Activated CD8-positive, alpha-beta memory T cell treated with anti-CD3 and anti-CD28 coated beads, Interleukin-2, amount 50 U/mL, for 48 hours (primary cell): Measurements from ENCODE around the gene WDR7.

ENCODE experiments used
- DNase-seq: peaks from one replicate; pipeline ENCODE4 v3.0.0-alpha.2; 2020

WDR7 gene

DNA sequence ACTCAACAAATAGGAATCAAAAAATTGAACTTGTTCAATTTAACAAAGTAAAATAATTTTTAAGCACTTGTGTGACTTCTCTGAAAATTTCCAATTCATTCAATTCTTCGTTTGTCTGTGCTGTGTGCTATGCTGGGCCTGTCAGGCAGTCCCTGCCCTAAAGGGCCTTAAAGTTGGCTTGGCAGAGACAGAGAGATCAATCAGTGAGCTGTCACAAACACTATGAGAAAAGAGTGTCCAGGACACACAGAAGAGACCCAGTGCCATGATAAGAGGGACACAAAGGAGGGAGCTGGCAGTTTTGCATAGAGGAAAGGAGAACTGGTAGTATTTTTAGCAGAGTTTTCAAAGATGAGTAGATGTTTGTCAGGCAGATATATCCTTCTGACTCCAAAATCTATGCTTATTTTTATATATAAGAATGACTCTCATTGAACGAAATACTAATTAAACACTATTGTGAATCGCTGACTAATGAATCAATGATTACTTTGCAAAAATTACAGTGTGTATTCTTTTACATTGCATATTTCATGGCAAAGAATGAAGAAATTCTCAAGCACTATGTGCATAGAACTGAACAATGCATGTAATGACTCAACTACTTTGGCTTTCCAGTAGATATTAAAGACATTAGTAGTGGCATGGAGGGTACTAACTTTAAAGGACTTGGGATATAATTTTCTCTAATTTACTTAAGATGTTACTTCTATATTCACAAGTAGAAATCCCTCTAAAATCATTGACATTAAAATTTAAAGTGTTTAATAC is 302.5 kb downstream of the WDR7 start:
- DNase-seq = no peak

DNA sequence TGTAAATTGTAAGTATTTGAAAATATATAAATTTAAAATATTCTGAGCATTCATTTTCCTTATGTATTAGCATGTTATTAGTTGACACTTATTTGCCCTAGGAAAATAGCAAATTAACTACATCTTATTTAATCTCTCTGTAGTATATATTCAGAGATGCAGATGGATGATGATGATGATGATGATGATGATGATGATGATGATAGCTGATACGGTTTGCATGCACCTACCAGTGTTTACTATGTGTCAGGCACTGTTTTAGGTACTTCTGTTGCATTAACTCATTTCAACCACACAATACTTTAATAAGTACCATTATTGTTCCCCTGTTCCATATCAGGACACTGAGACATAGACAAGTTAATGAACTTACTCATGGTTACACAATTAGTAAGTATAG is 304.3 kb downstream of the WDR7 start:
- no peak for DNase-seq

DNA sequence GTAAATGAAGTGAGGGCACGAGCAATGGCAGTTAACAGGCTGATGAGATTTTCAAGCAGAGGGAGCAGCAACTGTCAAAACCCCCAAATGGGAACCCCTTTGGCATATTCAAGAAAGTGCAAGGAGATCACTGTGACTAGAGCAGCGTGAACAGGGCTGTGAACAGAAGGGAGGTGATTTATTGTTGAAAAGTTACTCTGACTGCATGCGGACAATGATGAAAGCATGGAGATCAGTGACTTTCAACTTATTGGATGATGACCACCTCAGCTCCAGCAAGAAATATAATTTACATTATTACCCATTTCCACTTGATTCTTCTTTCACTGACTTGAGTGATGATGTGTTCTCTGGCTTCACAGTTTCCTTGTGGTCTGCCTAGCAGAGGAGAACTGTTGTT is 308.0 kb downstream of the WDR7 start:
- no peak for DNase-seq

DNA sequence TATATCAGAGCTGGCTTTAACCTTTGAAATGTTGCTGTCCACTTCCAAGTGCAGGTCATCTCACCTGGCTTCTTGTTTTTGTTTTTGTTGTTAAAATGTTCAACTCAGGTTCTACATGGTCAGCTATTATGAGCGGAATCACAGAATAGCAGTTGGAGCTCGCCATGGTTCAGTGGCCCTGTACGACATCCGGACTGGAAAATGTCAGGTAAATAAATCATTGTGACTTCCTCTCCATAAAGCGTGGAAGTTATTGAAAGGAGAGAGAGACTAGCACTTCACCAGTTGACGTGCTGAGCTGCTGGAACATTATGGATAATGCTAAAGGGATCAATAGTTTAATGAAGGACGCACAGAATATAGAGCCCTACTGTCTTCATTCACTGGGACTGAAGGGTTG is 311.2 kb downstream of the WDR7 start:
- DNase-seq = no peak

DNA sequence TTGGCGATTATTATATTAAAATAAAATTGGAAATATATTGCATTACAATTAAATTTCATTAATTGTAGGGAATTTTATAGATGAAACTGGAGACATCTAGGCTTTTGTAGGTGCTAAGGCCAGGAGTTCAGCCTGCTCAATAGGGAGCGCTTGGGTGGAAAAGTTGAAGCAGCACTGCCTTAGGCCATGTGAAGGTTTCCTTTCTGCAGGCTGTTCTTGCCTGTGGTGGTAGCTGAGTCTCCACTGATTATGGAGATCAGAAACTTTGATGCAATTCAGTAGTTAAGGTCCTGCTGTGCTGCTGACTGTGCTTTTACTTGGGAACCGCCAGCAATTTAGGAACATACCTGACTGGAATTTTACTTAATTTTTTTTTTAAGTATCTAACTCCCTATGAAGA is 315.9 kb downstream of the WDR7 start:
- DNase-seq = no peak

DNA sequence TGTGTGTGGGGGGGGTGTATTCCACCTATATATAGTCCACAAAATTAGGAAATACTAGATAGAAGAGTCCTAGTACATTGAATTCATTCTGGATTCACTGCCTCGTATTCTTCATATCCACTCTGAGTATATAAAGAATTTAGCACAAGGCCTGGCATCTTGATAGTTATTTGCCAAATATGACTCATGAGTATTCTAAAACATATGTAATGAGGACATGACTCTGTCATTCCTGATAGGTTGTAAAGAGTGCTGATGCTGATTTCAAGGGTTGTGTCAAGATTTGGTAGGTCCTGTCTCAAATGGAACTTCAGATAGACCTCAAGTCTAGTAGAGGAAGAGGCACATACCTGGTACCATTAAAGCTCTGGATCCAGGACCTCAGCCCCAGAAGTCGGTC is 322.3 kb downstream of the WDR7 start:
- no peak for DNase-seq

DNA sequence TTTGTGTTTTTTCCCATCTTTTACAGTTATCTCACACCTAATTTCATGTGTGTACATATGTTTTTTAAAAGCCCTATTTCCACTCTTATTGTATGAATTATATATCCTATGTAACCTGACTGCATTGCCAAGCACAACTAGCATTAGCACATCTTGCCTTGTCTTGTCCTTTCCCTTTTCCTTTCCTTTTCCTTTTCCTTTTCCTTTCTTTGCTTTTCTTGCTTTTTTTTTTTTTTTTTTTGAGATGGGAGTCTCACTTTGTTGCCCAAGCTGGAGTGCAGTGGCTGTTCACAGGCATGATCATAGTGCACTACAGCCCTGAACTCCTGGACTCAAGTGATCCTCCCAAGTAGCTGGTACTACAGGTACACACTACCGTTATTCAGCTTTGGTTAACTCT is 323.0 kb downstream of the WDR7 start:
- no peak for DNase-seq

DNA sequence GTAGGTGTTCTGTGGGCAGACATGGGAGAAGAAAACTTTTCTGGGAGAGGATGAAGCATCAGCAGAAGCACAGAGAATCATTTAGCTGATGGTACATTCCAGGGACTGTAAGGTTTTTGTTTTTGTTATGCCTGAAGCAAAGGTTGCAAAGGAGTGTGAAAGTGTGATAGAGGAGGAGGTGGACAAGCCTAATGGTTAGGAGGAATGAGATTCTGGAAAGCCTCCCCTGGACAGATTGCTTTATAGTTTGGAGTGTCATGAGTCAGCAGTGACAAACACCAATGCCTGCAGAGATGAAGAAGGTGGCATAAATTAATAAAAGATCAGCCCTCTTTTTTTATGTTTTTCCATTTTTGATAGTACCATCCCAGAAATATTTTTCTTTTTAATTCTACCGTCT is 324.1 kb downstream of the WDR7 start:
- DNase-seq = no peak

DNA sequence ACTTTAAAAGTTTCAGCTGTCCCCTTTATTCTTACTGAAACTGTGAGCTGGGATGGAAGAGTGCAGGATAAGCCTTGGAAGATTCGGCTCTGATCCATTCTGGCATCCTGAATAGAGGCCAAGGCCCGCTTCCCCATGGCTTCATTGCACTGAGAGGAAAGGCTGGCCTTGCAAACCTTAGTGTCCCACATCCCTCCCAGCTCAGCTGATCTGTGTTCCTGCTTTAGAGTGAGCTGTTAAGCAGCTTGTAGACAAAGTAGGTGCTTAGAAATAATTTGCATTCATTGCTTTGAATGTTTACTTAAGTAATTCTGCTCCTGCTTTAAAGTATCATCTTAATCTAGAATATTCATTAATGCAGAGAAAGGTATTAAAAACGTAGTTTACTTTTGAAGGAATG is 326.1 kb downstream of the WDR7 start:
- DNase-seq = no peak

DNA sequence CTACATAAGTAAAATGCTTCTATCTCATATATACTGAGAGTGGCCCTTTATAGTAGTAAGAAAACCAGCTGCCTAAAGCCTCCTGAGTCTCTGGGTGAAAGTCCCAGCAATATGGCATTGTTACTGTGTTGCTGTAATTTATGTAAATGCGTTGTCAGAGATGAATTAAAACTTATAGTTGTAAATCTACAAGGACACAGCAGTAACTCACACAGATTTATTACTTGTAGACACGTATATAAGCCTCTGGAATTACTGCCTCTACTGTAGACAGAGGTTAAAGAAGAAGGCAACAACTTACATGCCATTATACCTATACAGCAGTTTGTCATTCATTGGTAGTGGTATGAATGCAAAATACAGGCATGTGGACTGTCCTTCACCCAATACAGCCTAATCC is 326.6 kb downstream of the WDR7 start:
- no peak for DNase-seq

DNA sequence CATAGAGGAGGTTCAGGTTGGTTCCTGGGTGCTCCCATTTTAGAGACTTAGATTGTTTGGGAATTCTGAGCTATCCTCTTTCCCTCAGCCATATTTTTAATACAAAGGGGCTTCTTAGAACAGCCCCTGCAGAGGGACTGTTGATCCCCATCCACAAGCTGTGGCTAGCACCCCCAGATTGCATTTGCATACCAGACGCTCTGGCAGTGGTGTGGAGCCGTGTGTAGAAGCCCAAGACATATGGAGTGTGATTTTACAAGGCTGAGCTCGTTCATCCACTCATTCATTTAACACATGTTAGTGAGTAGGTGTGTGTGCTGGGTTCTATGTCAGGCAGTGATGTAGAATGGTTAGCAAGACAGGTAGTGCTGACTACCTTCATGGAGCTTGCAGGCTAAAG is 329.0 kb downstream of the WDR7 start:
- DNase-seq = no peak

DNA sequence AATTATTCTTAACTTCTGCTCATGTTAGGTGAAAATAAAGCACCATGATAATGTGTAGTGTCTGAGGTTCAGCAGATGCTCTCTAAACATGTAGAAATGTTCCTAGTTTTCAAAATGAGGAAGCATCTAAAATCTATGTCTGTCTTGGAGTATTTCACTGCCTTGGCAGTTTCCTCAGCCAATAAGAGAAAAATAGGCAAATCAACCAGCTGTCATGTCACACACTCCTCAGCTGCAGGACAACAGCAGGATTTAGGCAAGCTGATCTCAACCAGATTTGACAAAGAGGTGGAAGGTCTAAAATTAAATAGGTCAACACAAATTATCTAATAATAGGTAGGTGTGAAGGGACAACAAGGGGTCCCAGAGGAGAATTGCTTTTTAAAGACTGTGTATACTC is 331.6 kb downstream of the WDR7 start:
- DNase-seq = no peak

DNA sequence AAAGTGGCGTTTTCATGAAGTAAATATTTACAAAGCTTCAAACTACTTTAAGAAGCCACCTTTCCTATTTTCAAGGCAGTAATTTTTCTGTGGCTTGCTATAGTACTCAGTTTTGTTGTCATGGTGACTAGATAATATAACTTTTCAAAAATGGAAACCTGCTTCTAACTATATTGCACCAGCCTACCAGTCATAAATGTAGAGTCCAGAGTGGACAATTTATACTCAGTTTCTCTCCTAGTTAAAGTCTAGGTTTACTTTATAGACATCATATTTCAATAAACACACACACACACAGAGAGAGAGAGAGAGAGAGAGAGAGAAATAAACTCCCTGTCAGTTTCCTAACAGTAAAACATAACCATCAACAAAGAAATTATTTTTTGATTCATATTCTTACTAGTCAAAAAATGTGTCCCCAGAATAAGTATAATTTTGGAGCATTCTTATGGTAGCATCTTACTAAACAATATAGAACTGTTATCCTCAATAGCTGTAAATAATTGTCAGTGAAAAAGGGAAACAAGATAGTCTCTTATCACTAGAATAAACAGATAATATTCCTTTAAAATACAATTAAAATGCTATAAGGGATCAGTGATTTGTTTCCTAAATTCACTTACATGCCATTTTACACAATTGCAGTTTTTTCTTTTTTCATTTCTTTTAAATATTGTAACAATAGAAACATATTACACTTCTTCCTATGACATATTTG is 332.3 kb downstream of the WDR7 start:
- no peak for DNase-seq

DNA sequence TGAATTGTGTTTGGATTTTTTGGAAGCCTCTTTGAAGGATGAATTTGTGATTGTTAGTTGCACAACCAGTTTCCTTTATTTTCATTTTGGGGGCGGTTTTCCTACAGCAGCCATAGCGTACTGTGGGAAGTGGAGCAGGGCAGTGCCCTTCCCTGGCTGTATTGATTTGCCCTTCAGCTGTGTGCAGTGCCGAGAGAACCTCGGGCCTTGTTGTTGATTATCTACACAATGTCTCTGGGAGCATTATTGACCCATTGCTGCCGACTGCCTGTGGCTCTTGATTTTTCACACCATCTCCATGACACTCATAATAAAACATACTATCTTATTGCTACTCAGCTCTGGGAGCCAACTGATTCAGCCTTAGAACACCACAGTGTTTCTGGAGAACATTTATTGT is 333.6 kb downstream of the WDR7 start:
- DNase-seq = no peak

DNA sequence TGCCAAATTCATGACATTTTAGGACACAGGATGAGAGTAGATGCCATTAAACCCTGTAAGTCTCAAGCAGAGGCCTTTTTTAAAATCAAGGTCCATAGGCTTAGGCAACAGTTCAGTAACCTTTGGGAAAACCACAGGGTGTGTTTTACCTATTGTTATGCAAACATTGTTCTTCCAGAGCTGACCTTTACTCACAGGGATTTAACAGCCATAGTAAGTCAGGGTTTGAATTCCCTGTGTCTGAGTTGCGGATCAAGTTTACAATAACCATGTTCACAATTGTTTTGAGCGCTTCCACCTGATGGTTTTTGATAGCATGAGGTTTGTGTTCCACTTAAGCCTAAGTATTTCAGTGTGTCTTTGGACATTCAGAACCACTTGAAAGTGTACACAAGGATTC is 335.7 kb downstream of the WDR7 start:
- DNase-seq = no peak

DNA sequence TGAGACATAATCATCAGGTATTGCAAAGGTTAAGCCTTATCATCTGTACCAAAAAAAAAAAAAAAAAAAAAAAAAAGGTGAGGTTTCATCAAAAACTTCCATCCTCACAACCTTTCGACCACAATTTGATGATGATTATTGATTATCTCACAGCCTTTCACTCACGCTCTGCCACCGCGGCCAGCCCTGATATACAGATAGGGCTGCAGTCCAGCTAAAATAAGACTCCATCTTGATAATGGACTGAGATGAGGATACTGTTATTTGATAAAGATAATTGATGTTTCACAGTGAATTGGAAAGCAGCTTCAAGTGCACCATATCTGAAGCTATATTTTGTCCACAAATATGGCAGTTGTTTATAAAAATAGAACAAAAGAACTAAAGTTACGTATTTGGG is 336.1 kb downstream of the WDR7 start:
- no peak for DNase-seq

DNA sequence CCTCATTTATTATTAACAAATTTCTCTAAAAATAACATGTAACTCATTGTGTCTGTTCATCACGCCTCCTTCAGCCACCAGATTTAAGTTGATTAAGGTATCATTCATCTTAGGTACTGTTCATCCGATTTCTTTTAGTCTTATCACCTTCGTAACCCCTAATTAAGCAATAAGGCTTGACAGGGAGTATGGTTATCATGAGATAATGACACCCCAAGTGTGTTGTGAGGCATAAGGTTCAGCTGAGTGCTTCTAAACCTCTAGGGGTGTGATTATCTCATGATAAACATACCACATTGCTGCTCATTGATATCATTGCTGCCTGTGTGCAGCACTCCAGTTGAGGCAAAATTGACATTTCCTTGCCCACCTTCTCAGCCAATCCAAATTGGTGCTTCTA is 336.9 kb downstream of the WDR7 start:
- DNase-seq = no peak

DNA sequence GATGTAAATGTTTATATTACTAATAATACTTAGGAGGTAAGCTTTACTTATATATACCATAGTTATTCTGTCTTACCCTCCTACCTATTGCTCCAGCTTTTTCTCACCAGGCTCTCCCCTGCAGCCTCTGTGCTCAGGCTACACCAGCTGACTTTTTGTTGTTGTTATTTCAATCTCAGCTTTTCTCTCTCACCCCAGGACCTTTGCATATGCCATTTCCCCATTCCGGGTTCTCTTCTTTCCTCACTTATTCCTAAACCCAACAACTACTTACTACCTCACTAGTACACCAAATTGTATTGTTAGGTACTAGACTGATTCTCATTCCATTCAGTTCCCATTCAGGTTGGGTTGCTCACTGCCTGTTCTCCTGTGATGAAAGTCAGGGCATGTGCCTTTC is 339.5 kb downstream of the WDR7 start:
- DNase-seq = no peak

DNA sequence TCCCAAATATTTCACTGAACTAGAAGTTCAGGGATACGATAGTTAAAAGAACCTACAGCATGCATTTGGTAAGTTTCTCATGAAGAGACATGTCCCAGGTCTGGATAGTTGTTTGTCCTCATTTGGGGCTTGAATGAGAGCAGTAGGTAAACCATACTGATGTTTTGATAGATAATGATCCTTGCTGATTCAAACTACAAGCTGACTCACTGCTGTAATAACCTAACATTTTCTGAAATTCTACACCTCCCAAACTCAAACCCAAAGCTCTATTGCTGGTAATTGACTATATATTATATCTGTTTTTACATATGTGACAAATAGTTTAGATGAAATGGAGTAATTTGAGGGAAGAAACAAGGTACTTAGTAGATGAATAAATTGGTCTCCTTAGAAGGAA is 341.6 kb downstream of the WDR7 start:
- no peak for DNase-seq

DNA sequence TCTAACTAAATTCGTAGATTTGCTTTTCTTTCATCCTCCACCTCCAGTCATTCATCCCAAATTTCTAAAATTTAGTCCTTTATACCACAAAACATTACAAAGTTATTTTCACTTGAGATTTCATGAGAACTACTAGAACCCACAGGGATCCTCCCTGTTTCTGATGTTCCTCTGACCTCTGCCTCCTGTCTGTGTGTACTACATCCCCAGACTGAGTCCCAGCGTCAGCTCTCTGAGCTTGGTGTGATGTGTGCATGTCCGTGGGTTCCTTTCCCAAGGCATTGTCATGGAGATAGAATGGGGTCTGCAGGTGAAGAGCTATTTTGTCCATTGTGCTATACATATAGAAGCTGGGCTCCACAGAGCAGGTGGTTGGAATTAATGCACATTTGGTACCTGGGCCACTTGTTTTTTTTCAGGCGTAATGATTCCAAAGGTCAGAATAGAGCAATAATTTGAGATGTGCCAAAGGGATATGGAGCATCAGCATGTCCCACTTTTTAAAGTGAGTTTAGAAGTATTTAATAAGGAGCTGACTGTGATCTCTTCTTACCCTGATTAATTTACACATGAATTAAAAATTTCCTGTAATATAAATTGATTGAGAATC is 344.5 kb downstream of the WDR7 start:
- no peak for DNase-seq

DNA sequence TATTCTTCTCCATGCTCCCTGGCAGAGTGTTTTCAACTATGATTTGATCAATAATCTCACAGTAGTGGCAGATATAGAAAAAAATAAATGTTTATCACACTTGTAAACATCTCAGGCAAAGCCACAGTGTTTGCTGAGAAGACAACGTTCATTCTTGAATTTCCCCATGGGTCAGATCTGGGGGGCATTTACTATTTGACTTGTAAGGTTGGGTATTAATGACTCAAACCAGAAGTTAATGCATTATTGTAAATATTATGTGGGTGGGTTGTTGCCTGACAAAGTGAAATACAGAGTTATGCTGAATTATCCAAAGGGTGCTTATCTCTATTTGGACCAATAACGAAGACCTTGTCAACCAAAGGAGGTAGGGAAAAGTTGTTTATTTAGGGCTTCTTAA is 346.0 kb downstream of the WDR7 start:
- no peak for DNase-seq

DNA sequence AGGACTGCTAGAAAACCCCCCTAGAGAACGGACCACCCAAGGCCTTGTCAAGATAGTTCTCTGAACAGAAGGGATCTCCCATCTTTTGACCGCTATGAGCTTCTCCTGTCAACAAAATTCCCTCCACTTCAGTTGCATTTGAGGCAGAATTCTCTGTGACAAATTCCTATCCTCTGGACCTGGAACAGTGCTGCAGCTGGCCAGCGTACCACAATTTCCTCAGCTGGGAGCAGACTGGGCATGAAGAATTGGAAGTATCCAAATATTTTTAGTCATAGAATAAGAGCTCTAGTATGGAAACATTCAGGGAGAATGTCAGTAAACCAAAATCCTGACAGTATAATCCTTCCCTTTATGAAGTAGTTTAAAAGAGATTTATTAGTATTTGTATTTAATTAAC is 348.7 kb downstream of the WDR7 start:
- DNase-seq = no peak

DNA sequence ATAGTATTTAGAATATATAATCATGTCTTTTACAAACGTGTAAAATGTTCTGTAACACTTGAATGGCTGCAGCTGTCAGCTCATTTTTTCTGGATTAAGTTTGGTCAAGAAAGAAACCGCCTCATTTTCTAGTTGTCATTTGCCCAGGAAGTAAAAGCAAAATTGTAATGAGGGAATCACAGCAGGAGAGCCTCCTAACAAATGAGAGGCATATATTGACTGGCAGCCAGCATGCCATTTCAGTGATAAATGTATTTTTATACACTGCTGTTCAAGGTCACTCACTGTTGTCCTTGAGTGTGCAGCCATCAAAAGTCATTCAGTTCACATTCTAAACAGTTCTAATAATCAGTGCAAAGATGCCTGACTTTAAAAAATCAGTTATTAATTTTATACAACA is 351.5 kb downstream of the WDR7 start:
- DNase-seq = no peak

DNA sequence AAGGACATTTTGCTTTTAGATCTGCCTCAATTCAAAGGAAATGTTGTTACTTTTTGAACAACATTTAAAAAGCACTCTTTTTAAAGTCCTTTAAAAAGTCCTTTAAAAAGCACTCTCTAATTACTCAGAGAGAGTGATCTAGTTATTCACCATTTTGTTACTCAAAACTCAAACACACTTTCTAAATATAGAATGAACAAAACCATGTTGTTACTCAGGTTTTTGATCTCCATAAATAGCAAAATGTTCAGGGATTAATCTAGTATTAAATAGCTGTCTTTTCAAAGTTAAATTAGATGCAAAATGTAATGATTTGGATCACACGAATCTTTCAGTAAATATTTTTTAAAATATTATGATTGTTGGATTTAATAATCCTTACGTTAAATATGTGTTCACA is 352.2 kb downstream of the WDR7 start:
- no peak for DNase-seq
